HepG2 (cell line): ENCODE measurements around the gene TOMM40L. TPM values are rescaled to one million over a fixed set of nuclear protein-coding genes. Genes with fewer than 3 reads are reported as not detected.

Source experiments
- ARNTL ChIP-seq: sonication (generic); formaldehyde crosslinking; IDR thresholded peaks from 2 replicates; pipeline ENCODE4 v1.4.0; 2020; ENCODE audit warnings: mild to moderate bottlenecking, missing genetic modification reagents
- CCDC6 ChIP-seq: sonication (generic); formaldehyde crosslinking; IDR thresholded peaks from 2 replicates; pipeline ENCODE4 v1.8.1; 2022; ENCODE audit warnings: mild to moderate bottlenecking, missing genetic modification reagents, moderate library complexity
- DPF2 ChIP-seq: sonication (generic); formaldehyde crosslinking; IDR thresholded peaks from 2 replicates; pipeline ENCODE4 v1.4.0; 2020; ENCODE audit warnings: mild to moderate bottlenecking, low read depth, missing genetic modification reagents, borderline replicate concordance
- JUND ChIP-seq: sonication (generic); formaldehyde crosslinking; IDR thresholded peaks from 2 replicates; pipeline ENCODE4 v1.8.0; 2022; ENCODE audit warnings: mild to moderate bottlenecking, missing genetic modification reagents
- KDM1A ChIP-seq: IDR thresholded peaks from 2 replicates; pipeline ENCODE4 v1.6.1; 2016; ENCODE audit warnings: missing compliant biosample characterization
- MYNN ChIP-seq: sonication (generic); formaldehyde crosslinking; IDR thresholded peaks from 2 replicates; pipeline ENCODE4 v1.4.0; 2020; ENCODE audit warnings: mild to moderate bottlenecking, low read depth, missing genetic modification reagents
- NFYC ChIP-seq: IDR thresholded peaks from 2 replicates; pipeline ENCODE4 v1.6.1; 2016; ENCODE audit warnings: missing genetic modification reagents, missing compliant biosample characterization
- NR2F2 ChIP-seq: IDR thresholded peaks from 2 replicates; pipeline ENCODE4 v1.6.1; 2012; ENCODE audit warnings: low read depth, inconsistent platforms, borderline replicate concordance
- PRMT3 ChIP-seq: sonication (generic); formaldehyde crosslinking; IDR thresholded peaks from 2 replicates; pipeline ENCODE4 v1.8.1; 2022; ENCODE audit warnings: low read depth, mild to moderate bottlenecking, moderate library complexity, missing genetic modification reagents, borderline replicate concordance
- RBFOX2 ChIP-seq: fragments of 200-400 bp; formaldehyde crosslinking; IDR thresholded peaks from 2 replicates; pipeline ENCODE4 v1.6.1; 2017; ENCODE audit warnings: low read depth, mild to moderate bottlenecking, low read length
- RFX3 ChIP-seq: IDR thresholded peaks from 2 replicates; pipeline ENCODE4 v1.6.1; 2016; ENCODE audit warnings: missing biosample characterization, missing genetic modification reagents
- SIX4 ChIP-seq: sonication (generic); formaldehyde crosslinking; IDR thresholded peaks from 2 replicates; pipeline ENCODE4 v1.4.0; 2020; ENCODE audit warnings: missing genetic modification reagents
- SRF ChIP-seq: IDR thresholded peaks from 2 replicates; pipeline ENCODE4 v1.6.1; 2011; ENCODE audit warnings: mild to moderate bottlenecking, low read depth, low read length, moderate library complexity
- STAT6 ChIP-seq: sonication (generic); formaldehyde crosslinking; IDR thresholded peaks from 2 replicates; pipeline ENCODE4 v1.4.0; 2020; ENCODE audit warnings: missing genetic modification reagents, mild to moderate bottlenecking, borderline replicate concordance
- ZBTB34 ChIP-seq: sonication (generic); formaldehyde crosslinking; IDR thresholded peaks from 2 replicates; pipeline ENCODE4 v1.8.0; 2022; ENCODE audit warnings: mild to moderate bottlenecking, missing genetic modification reagents
- ZC3H13 ChIP-seq: sonication (generic); formaldehyde crosslinking; IDR thresholded peaks from 2 replicates; pipeline ENCODE4 v1.8.1; 2023; ENCODE audit warnings: mild to moderate bottlenecking, missing genetic modification reagents, moderate library complexity
- ZNF138 ChIP-seq: sonication (generic); formaldehyde crosslinking; IDR thresholded peaks from 2 replicates; pipeline ENCODE4 v1.5.0; 2020; ENCODE audit warnings: mild to moderate bottlenecking, low read depth, missing genetic modification reagents
- ZNF292 ChIP-seq: sonication (generic); formaldehyde crosslinking; IDR thresholded peaks from 2 replicates; pipeline ENCODE4 v1.8.1; 2022; ENCODE audit warnings: mild to moderate bottlenecking, low read depth, missing genetic modification reagents, borderline replicate concordance
- ZNF362 ChIP-seq: sonication (generic); formaldehyde crosslinking; IDR thresholded peaks from 2 replicates; pipeline ENCODE4 v1.4.0; 2020; ENCODE audit warnings: missing genetic modification reagents, mild to moderate bottlenecking, borderline replicate concordance
- ZNF567 ChIP-seq: sonication (generic); formaldehyde crosslinking; IDR thresholded peaks from 2 replicates; pipeline ENCODE4 v1.8.1; 2023; ENCODE audit warnings: mild to moderate bottlenecking, missing genetic modification reagents, borderline replicate concordance
- ZNF629 ChIP-seq: sonication (generic); formaldehyde crosslinking; conservative IDR thresholded peaks from 2 replicates; pipeline ENCODE4 v1.5.0; 2020; ENCODE audit warnings: missing genetic modification reagents
- ZNF780A ChIP-seq: sonication (generic); formaldehyde crosslinking; IDR thresholded peaks from 2 replicates; pipeline ENCODE4 v1.8.0; 2022; ENCODE audit warnings: mild to moderate bottlenecking, missing genetic modification reagents, moderate library complexity
- polyA plus RNA-seq, 8 experiments: library from polyadenylated mRNA; depleted of rRNA in 3 of 8; stranded (reverse) in 7 of 8; unstranded in 1 of 8; fragments of >200 nt; fragmentation: Illumina TruSeq in 4 of 8; extraction: Trizol in 4 of 8; gene quantifications; 2 replicates each; pipeline versions ENCODE4 v1.2.1 to v1.2.3, GENCODE V29; 2011 to 2016; ENCODE audit warnings: low read depth in 4 of 8, missing spikeins in 1 of 8, mixed read lengths in 1 of 8; ENCODE audit not compliant: insufficient read depth in 1 of 8
- total RNA-seq, 5 experiments: library from RNA; depleted of rRNA; stranded (reverse); fragments of >200 nt; fragmentation: Illumina TruSeq; extraction: Trizol; gene quantifications; 2 replicates each; pipeline ENCODE4 v1.2.3, GENCODE V29; 2016; ENCODE audit warnings: low read depth in 1 of 5

Gene TOMM40L
- total and polyA plus RNA-seq, 2 of the 13 experiments (the other 11 are each of a cell fraction or from before 2014, with no cell fraction given) = 14.1 to 26.2 TPM

GRCh38 chr1:161223805-161224694 lies 1.8 kb upstream of the TOMM40L start (continued):
- TF ChIP-seq STAT6 (CRISPR knock-in tag) (no peak; the same call in 1 of the 2 replicates), RBFOX2 (peak; percentile 65), NFYC (peak; percentile 27; the same call in 1 of the 2 replicates), CCDC6 (CRISPR knock-in tag) (peak; percentile 54; the same call in 1 of the 2 replicates), ZNF292 (CRISPR knock-in tag) (no peak), ZNF362 (CRISPR knock-in tag) (no peak; the same call in 1 of the 2 replicates), SIX4 (CRISPR knock-in tag) (peak; percentile 88), SRF (0 out of 2 replicates have a peak, but pooled peaks have one; percentile 22), ZC3H13 (CRISPR knock-in tag) (no peak), PRMT3 (CRISPR knock-in tag) (0 out of 2 replicates have a peak, but pooled peaks have one; percentile 30), ZNF138 (CRISPR knock-in tag) (no peak), ZNF567 (CRISPR knock-in tag) (no peak), ZNF629 (CRISPR knock-in tag) (no peak), ARNTL (CRISPR knock-in tag) (no peak; the same call in 1 of the 2 replicates), DPF2 (CRISPR knock-in tag) (peak; percentile 65; the same call in 1 of the 2 replicates), ZBTB34 (0 out of 2 replicates have a peak, but pooled peaks have one; percentile 41), MYNN (CRISPR knock-in tag) (no peak; the same call in 1 of the 2 replicates), RFX3 (CRISPR knock-in tag) (no peak), ZNF780A (no peak), NR2F2 (no peak), KDM1A (no peak), JUND (CRISPR knock-in tag) (peak; percentile 62)
